Measurements from ENCODE around the gene RSPO3.

- TF ChIP-seq CTCF (IDR thresholded peaks at IDR 0.05; ENCODE audit: insufficient read depth, low read depth, low read length) = no peak
- no peak for TF ChIP-seq EZH2 (IDR thresholded peaks at IDR 0.05; ENCODE audit: insufficient read depth, low read length)
Measured at GRCh38 chr6:127077886-127078285, 40.6 kb upstream of the RSPO3 start.
